ENCODE data around the gene LASP1.

LASP1 gene

DNA sequence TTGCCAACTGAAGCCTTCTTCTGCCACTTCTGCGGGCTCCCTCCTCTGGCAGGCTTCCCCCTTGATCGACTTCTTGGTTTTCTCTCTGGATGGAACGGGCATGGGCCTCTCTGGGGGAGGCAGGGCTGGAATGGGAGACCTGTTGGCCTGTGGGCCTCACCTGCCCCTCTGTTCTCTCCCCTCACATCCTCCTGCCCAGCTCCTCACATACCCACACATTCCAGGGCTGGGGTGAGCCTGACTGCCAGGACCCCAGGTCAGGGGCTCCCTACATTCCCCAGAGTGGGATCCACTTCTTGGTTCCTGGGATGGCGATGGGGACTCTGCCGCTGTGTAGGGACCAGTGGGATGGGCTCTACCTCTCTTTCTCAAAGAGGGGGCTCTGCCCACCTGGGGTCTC lies 49.1 kb downstream of the LASP1 start:
- TF ChIP-seq GATA3 (IDR thresholded peaks at IDR 0.05; ENCODE audit: low read depth, low read length) = no peak
- TF ChIP-seq GATA2 (IDR thresholded peaks at IDR 0.05; ENCODE audit: low read depth, low read length) = no peak

DNA sequence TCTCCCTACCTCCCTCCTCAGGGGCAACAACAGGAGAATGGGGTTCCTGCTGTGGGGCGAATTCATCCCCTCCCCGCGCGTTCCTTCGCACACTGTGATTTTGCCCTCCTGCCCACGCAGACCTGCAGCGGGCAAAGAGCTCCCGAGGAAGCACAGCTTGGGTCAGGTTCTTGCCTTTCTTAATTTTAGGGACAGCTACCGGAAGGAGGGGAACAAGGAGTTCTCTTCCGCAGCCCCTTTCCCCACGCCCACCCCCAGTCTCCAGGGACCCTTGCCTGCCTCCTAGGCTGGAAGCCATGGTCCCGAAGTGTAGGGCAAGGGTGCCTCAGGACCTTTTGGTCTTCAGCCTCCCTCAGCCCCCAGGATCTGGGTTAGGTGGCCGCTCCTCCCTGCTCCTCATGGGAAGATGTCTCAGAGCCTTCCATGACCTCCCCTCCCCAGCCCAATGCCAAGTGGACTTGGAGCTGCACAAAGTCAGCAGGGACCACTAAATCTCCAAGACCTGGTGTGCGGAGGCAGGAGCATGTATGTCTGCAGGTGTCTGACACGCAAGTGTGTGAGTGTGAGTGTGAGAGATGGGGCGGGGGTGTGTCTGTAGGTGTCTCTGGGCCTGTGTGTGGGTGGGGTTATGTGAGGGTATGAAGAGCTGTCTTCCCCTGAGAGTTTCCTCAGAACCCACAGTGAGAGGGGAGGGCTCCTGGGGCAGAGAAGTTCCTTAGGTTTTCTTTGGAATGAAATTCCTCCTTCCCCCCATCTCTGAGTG lies 49.6 kb downstream of the LASP1 start:
- TF ChIP-seq GATA2 (IDR thresholded peaks at IDR 0.05; ENCODE audit: low read depth, low read length) (no peak), GATA3 (IDR thresholded peaks at IDR 0.05; ENCODE audit: low read depth, low read length) (no peak)

DNA sequence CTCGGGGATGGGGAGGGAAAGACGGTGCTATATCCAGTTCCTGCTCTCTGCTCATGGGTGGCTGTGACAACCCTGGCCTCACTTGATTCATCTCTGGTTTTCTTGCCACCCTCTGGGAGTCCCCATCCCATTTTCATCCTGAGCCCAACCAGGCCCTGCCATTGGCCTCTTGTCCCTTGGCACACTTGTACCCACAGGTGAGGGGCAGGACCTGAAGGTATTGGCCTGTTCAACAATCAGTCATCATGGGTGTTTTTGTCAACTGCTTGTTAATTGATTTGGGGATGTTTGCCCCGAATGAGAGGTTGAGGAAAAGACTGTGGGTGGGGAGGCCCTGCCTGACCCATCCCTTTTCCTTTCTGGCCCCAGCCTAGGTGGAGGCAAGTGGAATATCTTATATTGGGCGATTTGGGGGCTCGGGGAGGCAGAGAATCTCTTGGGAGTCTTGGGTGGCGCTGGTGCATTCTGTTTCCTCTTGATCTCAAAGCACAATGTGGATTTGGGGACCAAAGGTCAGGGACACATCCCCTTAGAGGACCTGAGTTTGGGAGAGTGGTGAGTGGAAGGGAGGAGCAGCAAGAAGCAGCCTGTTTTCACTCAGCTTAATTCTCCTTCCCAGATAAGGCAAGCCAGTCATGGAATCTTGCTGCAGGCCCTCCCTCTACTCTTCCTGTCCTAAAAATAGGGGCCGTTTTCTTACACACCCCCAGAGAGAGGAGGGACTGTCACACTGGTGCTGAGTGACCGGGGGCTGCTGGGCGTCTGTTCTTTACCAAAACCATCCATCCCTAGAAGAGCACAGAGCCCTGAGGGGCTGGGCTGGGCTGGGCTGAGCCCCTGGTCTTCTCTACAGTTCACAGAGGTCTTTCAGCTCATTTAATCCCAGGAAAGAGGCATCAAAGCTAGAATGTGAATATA lies 50.8 kb downstream of the LASP1 start:
- TF ChIP-seq GATA2 (IDR thresholded peaks at IDR 0.05; ENCODE audit: low read depth, low read length) (no peak), GATA3 (IDR thresholded peaks at IDR 0.05; ENCODE audit: low read depth, low read length) (no peak)

DNA sequence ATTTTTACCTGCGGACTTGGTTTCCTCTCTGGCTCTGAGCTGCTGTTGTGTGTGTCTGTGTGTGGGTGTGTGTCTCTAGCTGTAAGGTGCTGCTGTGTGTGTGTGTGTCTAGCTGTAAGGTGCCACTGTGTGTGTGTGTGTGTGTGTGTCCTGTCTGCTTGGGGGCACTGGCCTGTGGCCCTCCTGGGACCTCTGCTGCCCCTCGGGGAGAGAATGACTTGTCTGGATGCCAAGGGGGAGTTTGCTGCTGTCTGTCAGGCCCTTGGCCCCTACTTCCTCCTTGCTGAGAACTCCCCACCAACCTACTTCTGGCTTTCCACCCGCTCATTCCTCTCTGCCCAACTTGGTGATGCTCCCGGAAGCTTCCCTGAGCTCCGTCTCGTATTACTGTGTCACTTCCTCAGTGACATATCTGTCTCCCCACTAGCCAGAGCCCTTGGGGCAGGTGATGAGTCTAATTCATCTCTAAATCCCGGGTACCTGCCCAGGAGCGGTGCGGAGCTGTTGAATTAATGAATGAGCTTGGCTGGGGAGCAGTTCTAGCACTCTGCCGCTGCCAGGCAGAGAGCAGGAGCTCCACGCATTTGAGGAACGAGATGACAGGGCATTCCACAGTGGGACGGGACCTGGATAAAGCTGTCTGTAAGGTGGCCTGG lies 52.0 kb downstream of the LASP1 start:
- no peak for TF ChIP-seq GATA3 (IDR thresholded peaks at IDR 0.05; ENCODE audit: low read depth, low read length)
- no peak for TF ChIP-seq GATA2 (IDR thresholded peaks at IDR 0.05; ENCODE audit: low read depth, low read length)

DNA sequence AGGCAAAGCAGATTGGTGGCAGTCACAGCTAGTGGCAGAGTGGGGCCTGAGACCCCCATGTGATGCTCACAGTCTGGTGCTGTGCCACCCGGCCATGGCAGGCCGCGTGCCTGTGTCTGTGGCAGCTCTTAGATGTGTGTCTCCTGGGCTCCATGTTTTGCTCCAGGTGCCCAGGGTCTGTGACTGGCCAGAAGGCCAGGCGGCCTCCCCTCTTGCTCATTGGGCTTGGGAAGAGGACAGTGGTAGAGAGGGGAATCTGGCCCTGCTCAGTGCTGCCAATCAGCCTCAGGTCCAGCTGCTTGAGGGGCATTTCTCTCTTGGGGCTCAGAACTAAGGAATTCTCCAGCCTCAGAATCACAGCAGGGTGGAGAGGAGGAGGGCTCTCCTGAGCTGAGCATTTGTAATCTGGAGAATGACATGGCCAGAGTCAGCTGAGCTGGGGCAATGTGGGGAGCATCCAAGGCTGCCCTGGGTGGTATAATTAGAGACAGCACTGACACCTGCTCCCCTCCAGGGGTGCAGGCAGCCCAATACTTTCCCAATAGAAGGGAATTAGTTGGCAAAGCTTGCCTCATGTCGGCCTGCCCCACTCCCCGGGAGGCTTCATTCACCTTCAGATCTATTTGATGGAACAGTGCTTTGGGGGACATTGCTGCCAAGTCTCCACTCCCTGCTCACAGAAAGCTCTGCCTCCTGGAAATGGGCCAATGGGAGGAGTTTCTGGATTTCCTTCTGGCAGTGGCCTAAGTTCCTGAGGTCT lies 52.9 kb downstream of the LASP1 start:
- TF ChIP-seq GATA2 (IDR thresholded peaks at IDR 0.05; ENCODE audit: low read depth, low read length) (no peak), GATA3 (IDR thresholded peaks at IDR 0.05; ENCODE audit: low read depth, low read length) (no peak)

DNA sequence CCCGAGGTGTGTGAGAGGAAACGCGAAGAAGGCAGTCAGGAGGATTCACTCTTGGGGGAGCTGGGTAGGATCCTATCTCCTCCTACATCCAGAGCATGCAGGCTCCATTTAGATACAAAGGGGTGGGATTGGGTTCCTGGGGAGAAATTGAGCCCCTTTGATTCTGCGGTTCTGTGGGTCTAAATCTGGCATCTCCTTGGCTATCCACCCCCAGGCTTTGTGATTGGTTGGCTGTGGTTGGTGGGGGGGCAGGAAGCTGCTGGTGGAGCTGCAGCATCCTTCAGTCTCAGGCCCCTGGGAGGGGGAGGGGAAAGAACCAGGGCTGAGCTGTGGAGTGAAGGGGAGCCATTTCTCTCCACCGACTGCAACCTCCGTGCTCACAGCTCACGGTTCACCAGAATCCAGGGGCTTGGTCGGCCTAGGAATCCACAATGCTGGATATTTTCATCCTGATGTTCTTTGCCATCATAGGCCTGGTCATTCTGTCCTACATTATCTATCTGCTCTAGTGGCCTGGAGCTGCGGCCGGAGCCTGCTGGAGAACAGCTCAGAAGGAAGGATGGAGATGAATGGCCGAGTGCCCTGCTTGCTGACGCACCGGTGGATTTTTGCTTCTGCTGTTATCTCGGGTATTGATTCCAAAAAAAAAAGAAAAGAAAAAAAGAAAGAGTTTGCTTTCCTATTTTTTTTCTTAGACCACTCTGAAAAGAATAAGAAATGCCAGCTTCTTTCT lies 55.6 kb downstream of the LASP1 start, which contains the start of gene LASP1NB:
LASP1NB (plus strand) TSS at position 352 of the 733 bp plus-strand sequence.
- TF ChIP-seq GATA3 (IDR thresholded peaks at IDR 0.05; ENCODE audit: low read depth, low read length) (no peak), GATA2 (IDR thresholded peaks at IDR 0.05; ENCODE audit: low read depth, low read length) (no peak; the same call in 1 of the 2 replicates)

DNA sequence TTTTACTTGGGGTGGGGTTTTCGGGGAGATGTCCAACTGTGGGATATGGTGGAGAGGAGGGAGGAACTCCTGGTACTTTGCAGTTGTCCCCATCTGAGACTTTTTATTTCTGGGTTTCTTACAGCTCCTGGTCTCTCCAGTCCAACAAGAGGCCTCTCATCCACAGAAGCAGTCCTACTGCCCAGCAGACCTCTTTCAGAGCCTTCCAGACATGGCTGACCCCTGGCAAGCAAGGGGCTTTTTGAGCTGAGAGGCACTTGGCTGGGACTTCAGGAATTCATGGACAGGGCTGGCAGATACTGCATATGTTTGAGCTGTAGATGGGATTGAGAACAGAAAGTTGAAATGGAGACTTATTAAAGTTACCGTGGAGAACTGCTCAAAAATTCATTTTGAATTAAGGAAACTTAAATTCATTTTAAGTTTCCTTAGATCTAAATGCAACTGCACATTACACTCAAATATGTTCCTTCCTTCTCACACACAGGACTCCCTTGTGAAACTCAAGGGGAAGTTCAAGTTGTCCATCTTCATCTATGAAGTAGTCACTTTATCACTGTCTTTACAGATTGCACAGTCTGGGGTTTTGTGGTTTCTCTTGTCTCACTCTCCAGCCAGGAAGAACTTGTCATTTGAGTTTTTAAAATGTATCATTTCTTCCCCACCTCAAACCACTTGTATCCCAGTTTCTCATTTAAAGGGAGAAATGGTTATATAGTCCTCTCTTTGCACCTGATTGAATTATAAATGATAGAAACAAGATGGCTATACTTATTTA lies 56.6 kb downstream of the LASP1 start:
- TF ChIP-seq GATA2 (IDR thresholded peaks at IDR 0.05; ENCODE audit: low read depth, low read length) = no peak
- TF ChIP-seq GATA3 (IDR thresholded peaks at IDR 0.05; ENCODE audit: low read depth, low read length) = no peak

DNA sequence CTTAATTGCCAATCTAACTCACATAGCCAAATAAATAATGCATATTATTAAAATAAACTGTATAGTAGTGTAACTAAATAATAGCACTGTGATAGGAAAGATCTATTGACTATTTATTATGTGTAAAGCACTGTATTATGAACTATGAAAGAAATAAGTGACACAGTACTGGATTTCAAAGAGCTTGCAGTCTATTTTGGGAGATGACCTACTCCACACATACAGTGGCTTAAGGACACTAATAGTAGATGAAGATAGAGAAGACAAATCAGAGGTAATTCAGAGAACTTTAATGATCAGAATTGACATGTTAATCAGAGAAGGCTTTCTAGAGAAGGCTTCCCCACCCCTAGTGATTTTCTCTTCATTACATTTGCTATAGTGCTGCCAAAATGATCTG lies 70.1 kb downstream of the LASP1 start:
- no peak for TF ChIP-seq GATA3 (IDR thresholded peaks at IDR 0.05; ENCODE audit: low read depth, low read length)

DNA sequence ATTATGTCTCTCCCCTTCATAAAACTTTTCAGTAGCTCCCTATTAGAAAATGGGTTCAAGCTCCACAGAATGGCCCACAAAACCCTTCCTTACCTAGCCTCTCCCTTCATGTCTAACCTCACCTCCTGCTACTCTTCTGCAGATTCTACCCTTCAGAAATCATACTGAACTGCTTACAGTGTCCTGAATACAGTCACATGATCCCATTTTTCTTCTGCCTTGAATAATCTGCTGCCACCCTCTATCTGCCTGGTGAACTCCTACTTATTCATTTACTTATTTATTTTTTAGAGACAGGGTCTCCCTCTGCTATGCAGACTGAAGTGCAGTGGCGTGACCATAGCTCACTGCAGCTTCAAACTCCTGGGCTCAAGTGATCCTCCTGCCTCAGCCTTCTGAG lies 70.5 kb downstream of the LASP1 start:
- TF ChIP-seq GATA2 (IDR thresholded peaks at IDR 0.05; ENCODE audit: low read depth, low read length) (no peak), GATA3 (IDR thresholded peaks at IDR 0.05; ENCODE audit: low read depth, low read length) (no peak)

DNA sequence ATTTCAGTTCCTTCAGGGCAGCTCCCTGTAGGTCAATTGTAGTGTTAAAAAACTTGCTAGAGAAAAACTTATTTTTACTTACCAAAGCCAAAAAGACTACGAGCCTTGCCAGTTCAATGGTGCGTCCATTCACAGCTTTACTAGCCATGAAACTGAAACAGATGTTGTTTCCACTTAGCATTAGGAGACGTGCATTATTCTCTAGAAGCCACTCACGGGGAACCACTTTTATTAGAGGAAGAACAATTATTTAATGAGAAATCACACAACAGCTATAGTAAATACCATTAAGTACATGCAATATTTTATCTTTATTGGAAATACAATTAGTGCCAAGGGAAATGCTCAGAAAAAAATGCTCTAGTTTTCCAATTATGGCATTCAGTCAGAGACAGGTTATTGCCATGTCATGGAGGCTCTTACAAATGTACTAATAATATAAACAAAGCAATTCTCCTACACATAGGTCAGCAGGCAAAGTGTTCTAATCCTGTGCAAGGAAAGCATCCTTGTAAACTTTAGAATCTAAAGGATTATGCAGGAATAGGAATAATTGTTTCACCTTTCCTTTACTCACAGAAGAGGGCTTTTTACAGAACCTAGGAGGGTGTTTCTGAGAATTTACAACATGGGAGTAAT lies 73.0 kb downstream of the LASP1 start:
- TF ChIP-seq GATA3 (IDR thresholded peaks at IDR 0.05; ENCODE audit: low read depth, low read length) = no peak
- no peak for TF ChIP-seq GATA2 (IDR thresholded peaks at IDR 0.05; ENCODE audit: low read depth, low read length)

DNA sequence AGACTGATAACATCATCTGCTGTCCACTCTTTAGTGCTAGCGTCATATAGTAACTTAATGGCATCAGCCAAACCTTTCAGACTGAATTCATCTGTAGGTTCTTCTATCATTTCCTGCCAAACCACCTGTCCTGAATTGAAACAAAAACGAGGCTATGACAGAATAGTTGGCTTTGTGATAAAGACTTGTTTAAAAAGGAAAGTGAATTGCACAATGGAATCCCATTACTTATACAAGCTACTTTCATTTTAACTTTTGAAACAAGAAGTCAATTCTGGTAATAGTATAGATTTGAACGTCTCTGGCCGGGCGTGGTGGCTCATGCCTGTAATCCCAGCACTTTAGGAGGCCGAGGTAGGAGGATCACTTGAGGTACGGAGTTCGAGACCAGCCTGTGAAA lies 73.7 kb downstream of the LASP1 start:
- TF ChIP-seq GATA3 (IDR thresholded peaks at IDR 0.05; ENCODE audit: low read depth, low read length) (no peak), GATA2 (IDR thresholded peaks at IDR 0.05; ENCODE audit: low read depth, low read length) (no peak)

DNA sequence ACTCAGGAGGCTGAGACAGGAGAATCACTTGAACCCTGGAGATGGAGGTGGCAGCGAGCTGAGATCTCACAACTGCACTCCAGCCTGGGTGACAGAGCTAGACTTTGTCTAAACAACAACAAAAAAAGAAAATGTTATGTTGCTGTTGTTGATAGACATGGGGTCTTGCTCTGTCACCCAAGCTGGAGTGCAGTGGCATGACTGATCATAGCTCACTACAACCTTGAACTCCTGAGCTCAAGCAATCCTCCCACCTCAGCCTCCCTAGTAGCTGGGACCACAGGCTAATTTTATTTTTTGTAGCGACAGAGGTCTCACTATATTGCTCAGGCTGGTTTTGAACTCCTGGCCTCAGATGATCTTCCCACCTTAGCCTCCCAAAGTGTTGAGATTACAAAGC lies 77.3 kb downstream of the LASP1 start:
- TF ChIP-seq GATA3 (IDR thresholded peaks at IDR 0.05; ENCODE audit: low read depth, low read length) (no peak), GATA2 (IDR thresholded peaks at IDR 0.05; ENCODE audit: low read depth, low read length) (no peak)
